ENCODE measurements around the gene POTEF.
"Not testable (repeated sequence)": the region's sequence is repeated elsewhere in the genome, so short reads cannot be mapped to it uniquely, and the experiment has no call there.

POTEF gene

GRCh38 chr2:130127726-130128125 is 1.3 kb downstream of the POTEF start:
- DNase-seq, result not testable (repeated sequence)

DNA sequence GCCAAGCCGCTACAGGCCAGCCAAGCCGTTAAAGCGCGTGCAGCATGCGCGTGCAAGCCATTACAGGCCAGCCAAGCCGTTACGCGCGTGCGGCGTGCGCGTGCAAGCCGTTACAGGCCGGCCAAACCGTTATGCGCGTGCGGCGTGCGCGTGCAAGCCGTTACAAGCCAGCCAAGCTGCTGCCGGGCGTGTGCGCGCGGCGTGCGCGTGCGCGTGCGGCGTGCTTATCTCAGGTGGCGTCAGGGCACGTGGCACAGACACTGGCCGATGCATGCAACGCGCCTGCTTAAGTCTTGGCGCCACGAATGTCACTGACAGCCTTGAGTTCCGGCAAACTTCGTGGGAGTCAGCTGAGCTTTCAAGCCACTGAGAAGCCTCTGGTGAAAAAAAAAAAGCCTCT is 8.1 kb downstream of the POTEF start:
- not testable (repeated sequence) for DNase-seq

- not testable (repeated sequence) for DNase-seq
Measured at GRCh38 chr2:130102597-130103363, 26.2 kb downstream of the POTEF start.

DNA sequence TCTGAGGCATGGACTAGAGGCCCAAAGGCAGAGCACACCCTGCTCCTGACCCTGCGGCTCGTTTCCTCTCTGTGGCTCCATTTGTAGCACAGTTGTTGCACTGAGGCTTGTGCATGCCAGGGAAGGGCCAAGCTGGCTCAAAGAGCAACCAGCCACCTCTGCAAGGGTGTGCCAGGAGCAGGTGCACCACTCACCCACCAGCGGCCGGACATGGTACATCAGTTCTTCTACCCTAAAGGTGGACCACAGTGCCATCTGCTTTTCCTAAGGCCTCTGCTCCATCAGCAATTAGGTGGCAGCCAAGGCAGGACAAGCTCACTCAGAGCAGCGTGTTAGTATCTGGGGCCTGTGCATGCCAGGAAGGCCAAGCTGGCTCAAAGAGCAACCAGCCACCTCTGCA is 66.4 kb downstream of the POTEF start:
- DNase-seq, result not testable (repeated sequence)

DNA sequence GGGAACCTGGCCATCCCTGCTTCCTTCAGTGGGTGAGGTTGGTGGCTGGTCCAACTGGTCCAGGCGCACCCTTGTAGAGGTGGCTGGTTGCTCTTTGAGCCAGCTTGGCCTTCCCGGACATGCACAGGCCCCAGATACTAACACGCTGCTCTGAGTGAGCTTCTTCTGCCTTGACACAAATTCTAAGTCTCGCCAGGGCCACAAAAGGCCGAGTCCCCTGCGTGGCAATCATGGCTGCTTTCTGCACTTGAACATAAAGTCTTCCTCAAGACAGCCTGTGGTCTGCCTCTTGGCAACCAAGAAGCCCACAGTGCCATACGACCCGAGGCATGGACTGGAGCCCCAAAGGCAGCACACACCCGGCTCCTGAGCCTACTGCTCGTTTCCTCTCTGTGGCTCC is 69.0 kb downstream of the POTEF start:
- not testable (repeated sequence) for DNase-seq

DNA sequence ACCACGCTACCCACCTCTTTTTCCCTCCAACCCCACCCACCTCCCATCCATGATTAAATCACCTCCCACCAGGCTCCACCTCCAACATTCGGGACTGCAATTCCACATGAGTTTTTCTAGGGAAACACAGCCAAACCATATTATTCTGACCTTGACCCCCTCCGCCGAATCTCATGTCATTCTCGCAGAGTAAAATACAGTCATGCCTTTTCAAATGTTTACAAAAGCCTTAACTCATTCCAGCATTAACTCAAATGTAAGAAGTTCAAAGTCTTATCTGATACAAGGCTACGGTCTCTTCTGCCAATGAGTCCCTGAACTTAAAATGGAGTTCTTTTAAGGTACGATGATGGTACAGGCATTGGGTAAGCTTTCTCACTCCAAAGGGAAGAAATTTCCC is 72.7 kb downstream of the POTEF start:
- DNase-seq, result not testable (repeated sequence)

DNA sequence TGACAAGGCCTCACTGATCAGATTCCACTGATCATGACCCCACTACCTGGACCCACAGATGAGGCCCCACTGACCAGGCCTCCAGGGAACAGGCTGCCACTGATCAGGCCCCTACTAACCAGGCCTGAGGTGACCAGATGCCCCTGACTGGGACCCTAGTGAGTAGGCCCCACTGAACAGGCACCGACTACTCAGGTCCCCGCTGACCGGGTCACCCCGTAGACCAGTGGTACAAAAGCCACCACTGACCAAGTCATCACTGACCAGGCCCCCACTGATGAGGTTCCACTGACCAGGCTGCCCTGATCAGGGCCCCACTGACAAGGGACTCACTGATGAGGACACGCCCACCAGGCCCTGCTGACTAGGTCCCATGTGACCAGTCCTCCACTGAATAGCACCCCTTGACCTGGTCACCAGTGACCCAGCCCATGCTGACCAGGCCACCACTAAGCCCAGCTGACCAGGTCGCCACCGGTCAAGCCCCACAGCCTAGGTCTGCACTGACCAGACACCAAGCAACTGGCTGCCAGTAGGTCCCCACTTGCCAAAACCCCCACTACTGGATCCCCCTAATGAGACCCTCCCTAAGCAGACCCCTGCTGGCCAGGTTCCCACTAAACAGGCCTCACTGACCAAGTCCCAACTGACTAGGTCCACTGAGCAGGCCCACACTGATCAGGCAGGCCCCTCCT is 75.7 kb downstream of the POTEF start:
- not testable (repeated sequence) for DNase-seq

DNA sequence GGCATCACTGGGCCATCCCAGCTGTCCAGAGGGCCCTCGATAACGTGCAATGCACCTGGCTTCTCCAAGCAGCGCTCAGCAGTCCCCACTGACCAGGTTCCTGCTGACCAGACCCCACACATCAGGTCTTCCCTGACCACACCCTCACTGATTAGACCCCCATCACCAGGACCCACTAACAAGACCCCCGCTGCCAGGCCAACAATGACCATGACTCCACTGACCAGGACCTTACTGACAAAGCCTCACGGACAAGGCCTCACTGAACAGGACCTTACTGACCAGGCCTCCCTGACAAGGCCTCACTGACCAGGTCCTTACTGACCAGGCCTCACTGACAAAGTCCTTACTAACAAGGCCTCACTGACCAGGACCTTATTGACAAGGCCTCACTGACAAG is 76.6 kb downstream of the POTEF start:
- not testable (repeated sequence) for DNase-seq

- DNase-seq, result not testable (repeated sequence)
Measured at GRCh38 chr2:130048422-130048821, 80.6 kb downstream of the POTEF start.

DNA sequence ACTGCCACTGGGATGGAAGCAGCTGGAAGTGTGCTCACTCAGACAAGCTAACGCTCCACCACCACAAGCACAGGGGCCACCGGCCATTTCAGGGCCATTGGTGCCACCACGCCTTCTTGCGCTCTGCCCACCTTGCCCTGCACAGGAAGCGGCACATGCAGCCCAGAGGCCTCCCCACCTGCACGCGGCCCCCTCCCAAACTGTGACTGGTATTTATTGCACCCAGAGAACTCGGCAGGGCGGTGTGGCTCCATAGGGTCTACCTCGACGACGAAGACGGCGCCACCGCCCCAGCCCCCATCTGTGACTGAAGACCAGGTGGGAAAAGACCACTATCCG is 90.8 kb downstream of the POTEF start:
- not testable (repeated sequence) for DNase-seq

DNA sequence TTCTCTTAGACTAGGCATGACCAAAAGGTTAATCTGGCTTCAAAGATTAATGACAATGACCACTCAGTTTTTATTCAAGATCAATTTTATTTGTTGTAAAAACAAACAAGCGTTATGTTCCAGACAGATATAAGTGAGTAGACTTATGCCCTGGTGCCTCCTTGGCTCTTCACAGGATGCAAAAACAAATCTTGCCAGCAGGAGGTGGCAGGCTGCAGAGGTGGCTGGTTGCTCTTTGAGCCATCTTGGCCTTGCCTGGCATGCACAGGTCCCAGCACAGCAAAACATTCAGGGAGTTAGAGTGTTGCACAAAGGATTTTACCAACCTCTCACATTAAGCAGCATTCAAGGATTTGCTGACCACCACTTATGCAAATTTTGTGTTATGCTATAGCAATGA is 103.1 kb downstream of the POTEF start:
- DNase-seq, result not testable (repeated sequence)

Data from amniotic stem cell (primary cell).